Nephron (organoid): ENCODE measurements around the gene HDAC4.
A peak's percentile ranks its signal among the peaks of the same experiment; 100 is the strongest.

Source experiments
- H3K27ac Mint-ChIP-seq, 3 experiments: 2 replicates each; pipeline ENCODE4 v1.8.0; 2020; ENCODE audit warnings: mixed read lengths in 3 of 3, mild to moderate bottlenecking in 2 of 3, moderate library complexity in 1 of 3
- H3K27me3 Mint-ChIP-seq: 2 replicates; pipeline ENCODE4 v1.8.0; 2021; ENCODE audit warnings: low read depth, mild to moderate bottlenecking, moderate library complexity, mixed read lengths
- H3K36me3 Mint-ChIP-seq: 2 replicates; pipeline ENCODE4 v1.8.0; 2020; ENCODE audit warnings: low read depth, mixed read lengths
- H3K4me1 Mint-ChIP-seq: 2 replicates; pipeline ENCODE4 v1.8.0; 2020; ENCODE audit warnings: mixed read lengths
- H3K4me3 Mint-ChIP-seq, 3 experiments: 2 replicates each; pipeline ENCODE4 v1.8.0; 2020; ENCODE audit warnings: mild to moderate bottlenecking in 3 of 3, mixed read lengths in 3 of 3, moderate library complexity in 2 of 3
- H3K9me3 Mint-ChIP-seq: 2 replicates; pipeline ENCODE4 v1.8.0; 2020; ENCODE audit warnings: mixed read lengths
- CTCF ChIP-seq, 3 experiments: fragments of 200-600 bp; sonication (generic); IDR thresholded peaks; one replicate each; pipeline ENCODE4 v1.5.0; 2021; ENCODE audit warnings: antibody characterized with exemption in 3 of 3; ENCODE audit not compliant: unreplicated experiment in 3 of 3

HDAC4 gene

GRCh38 chr2:239278361-239278760 is 122.5 kb downstream of the HDAC4 start:
- H3K4me1 Mint-ChIP-seq: peaks cover 31% of the 10 kb centered on the region
- H3K36me3 Mint-ChIP-seq: no peaks in the 10 kb centered on the region
- no peak overlapping the region for H3K27ac Mint-ChIP-seq

GRCh38 chr2:239277401-239278085 is 123.3 kb downstream of the HDAC4 start:
- no peak for TF ChIP-seq CTCF (IDR thresholded peaks at IDR 0.05; ENCODE audit: unreplicated experiment in 3 of 3)
- Mint-ChIP-seq H3K4me1 (peaks cover 39% of the 10 kb centered on the region), H3K27me3 (peaks cover 4% of the 10 kb centered on the region), H3K27ac (peak overlapping the region in 1 of 3 experiments; percentile 22), H3K36me3 (no peaks in the 10 kb centered on the region), H3K9me3 (no peaks in the 10 kb centered on the region), H3K4me3 (no peak overlapping the region)

More at GRCh38 chr2:239278361-239278760, 122.5 kb downstream of the HDAC4 start:
- Mint-ChIP-seq H3K9me3 (no peaks in the 10 kb centered on the region), H3K4me3 (no peak overlapping the region), H3K27me3 (peaks cover 4% of the 10 kb centered on the region)
- no peak for TF ChIP-seq CTCF (IDR thresholded peaks at IDR 0.05; ENCODE audit: unreplicated experiment in 3 of 3)

- peaks cover 46% of the 10 kb centered on the region for H3K4me1 Mint-ChIP-seq
- H3K27ac Mint-ChIP-seq: no peak overlapping the region
- no peak for TF ChIP-seq CTCF (IDR thresholded peaks at IDR 0.05; ENCODE audit: unreplicated experiment in 3 of 3)
- H3K36me3 Mint-ChIP-seq: no peaks in the 10 kb centered on the region
- no peak overlapping the region for H3K4me3 Mint-ChIP-seq
- H3K27me3 Mint-ChIP-seq: peaks cover 4% of the 10 kb centered on the region
- H3K9me3 Mint-ChIP-seq: no peaks in the 10 kb centered on the region
These were observed 124.0 kb downstream of the HDAC4 start for GRCh38 chr2:239276851-239277250.

GRCh38 chr2:239275847-239276831 is 124.7 kb downstream of the HDAC4 start:
- H3K27me3 Mint-ChIP-seq: peaks cover 4% of the 10 kb centered on the region
- H3K36me3 Mint-ChIP-seq: no peaks in the 10 kb centered on the region
- H3K27ac Mint-ChIP-seq: peak overlapping the region in 1 of 3 experiments; percentile 27
- no peaks in the 10 kb centered on the region for H3K9me3 Mint-ChIP-seq
- H3K4me3 Mint-ChIP-seq: no peak overlapping the region
- no peak for TF ChIP-seq CTCF (IDR thresholded peaks at IDR 0.05; ENCODE audit: unreplicated experiment in 3 of 3)
- H3K4me1 Mint-ChIP-seq: peaks cover 52% of the 10 kb centered on the region

- Mint-ChIP-seq H3K27ac (peak overlapping the region; percentile 57 to 82 (median 82)), H3K27me3 (peaks cover 4% of the 10 kb centered on the region), H3K9me3 (no peaks in the 10 kb centered on the region), H3K4me1 (peaks cover 58% of the 10 kb centered on the region), H3K4me3 (peak overlapping the region in 1 of 3 experiments; percentile 8), H3K36me3 (no peaks in the 10 kb centered on the region)
- no peak for TF ChIP-seq CTCF (IDR thresholded peaks at IDR 0.05; ENCODE audit: unreplicated experiment in 3 of 3)
These were observed 125.7 kb downstream of the HDAC4 start for GRCh38 chr2:239275044-239275685.
